GM12872 (cell line): ENCODE measurements around the gene PDCD2L.

Source experiments
- CTCF ChIP-seq: IDR thresholded peaks from 3 replicates; pipeline ENCODE4 v1.5.1; 2011; ENCODE audit warnings: low read depth, mild to moderate bottlenecking, low read length, moderate library complexity; ENCODE audit not compliant: insufficient read depth

The PDCD2L gene

GRCh38 chr19:34474233-34474989, 70.2 kb downstream of the PDCD2L start:
- TF ChIP-seq CTCF = no peak

GRCh38 chr19:34475026-34475974, 71.1 kb downstream of the PDCD2L start:
- TF ChIP-seq CTCF = no peak
